Aorta (tissue), 5 donors: Measurements from ENCODE around the gene PDZD8. TPM values are rescaled to one million over a fixed set of nuclear protein-coding genes. Genes with fewer than 3 reads are reported as not detected.

Experiments used
- ATAC-seq: fragments of 200-7000 bp; cut with Tn5 transposase; one replicate; pipeline ENCODE4 v1.9.1; 2022; ENCODE audit warnings: moderate library complexity; ENCODE audit not compliant: low FRiP score
- DNase-seq, 2 donors: peaks; one replicate each; pipeline ENCODE4 v3.0.0-alpha.2; 2020
- H3K27ac ChIP-seq, 2 donors: one replicate each; pipeline ENCODE4 v1.5.1; 2013; ENCODE audit warnings: low read length in 2 of 2, mild to moderate bottlenecking in 2 of 2, moderate library complexity in 2 of 2, control low read depth in 1 of 2, inconsistent platforms in 1 of 2, low read depth in 1 of 2
- H3K27me3 ChIP-seq, 2 donors: one replicate each; pipeline ENCODE4 v1.6.1; 2013; ENCODE audit warnings: control low read depth in 1 of 2, low read length in 1 of 2, mild to moderate bottlenecking in 1 of 2, moderate library complexity in 1 of 2; ENCODE audit not compliant: insufficient read depth in 2 of 2, control insufficient read depth in 1 of 2
- H3K36me3 ChIP-seq, 2 donors: one replicate each; pipeline ENCODE4 v1.6.1; 2013; ENCODE audit warnings: control low read depth in 1 of 2, low read length in 1 of 2, mild to moderate bottlenecking in 1 of 2; ENCODE audit not compliant: insufficient read depth in 2 of 2, control insufficient read depth in 1 of 2
- H3K4me1 ChIP-seq, 2 donors: one replicate each; pipeline ENCODE4 v1.6.1; 2013; ENCODE audit warnings: low read length in 2 of 2, control low read depth in 1 of 2, mild to moderate bottlenecking in 1 of 2, moderate library complexity in 1 of 2; ENCODE audit not compliant: insufficient read depth in 2 of 2, control insufficient read depth in 1 of 2
- H3K4me3 ChIP-seq, 2 donors: one replicate each; pipeline ENCODE4 v1.5.1; 2013; ENCODE audit warnings: low read length in 2 of 2, control low read depth in 1 of 2, mild to moderate bottlenecking in 1 of 2
- H3K9me3 ChIP-seq: one replicate; pipeline ENCODE4 v1.6.1; 2013; ENCODE audit warnings: mild to moderate bottlenecking, low read length; ENCODE audit not compliant: control insufficient read depth
- WGBS, 2 donors: extraction: QIAGEN DNeasy Blood & Tissue Kit; methylation state at CpG; one replicate each; pipeline ENCODE4 v1.1.7; 2013; 5-methylcytosine and 5-hydroxymethylcytosine counted together
- intact Hi-C, 2 donors: fragments of 100-400 bp; cut with DNase I; formaldehyde crosslinking; loops; one replicate each; pipeline versions ENCODE4 v1.14.2 to v1.15.0; 2022
- polyA plus RNA-seq, 2 donors: library from polyadenylated mRNA; stranded (reverse); fragments of 200-250 nt; gene quantifications; one replicate each; pipeline ENCODE4 v1.2.3, GENCODE V29; 2013
- total RNA-seq, 2 donors: library from RNA; stranded (reverse); fragmentation: NEBNext Ultra II Directional; extraction: Animal tissue kit (Norgen Biotek cat#: 25700); gene quantifications; one replicate each; pipeline ENCODE4 v1.2.1, GENCODE V29; 2021
- donor health status: healthy with polysubstance abuse.
- donor health status: Bipolar disorder and iron deficiency.
- donor health status: DM: no; HTN: no; CAD: no.
- donor health status: DM: no; HTN: no; CAD: no.
- donor health status: DM: yes; HTN: yes; CAD: no.

Gene PDZD8
- total and polyA plus RNA-seq, 4 donors: 4.5 to 36.0 (median 20.4) TPM

GRCh38 chr10:117327262-117327661 lies 48.0 kb downstream of the PDZD8 start:
- DNase-seq (no peak), ATAC-seq (no peak)
- peaks cover 0 to 3% of the 10 kb centered on the region in 2 donors for H3K36me3 ChIP-seq
- no peak overlapping the region for H3K27ac ChIP-seq
- no peaks in the 10 kb centered on the region for H3K9me3 ChIP-seq
- peaks cover 2% of the 10 kb centered on the region in 2 donors for H3K4me1 ChIP-seq
- intact Hi-C loops: no loop called here
- no peaks in the 10 kb centered on the region for H3K27me3 ChIP-seq
- H3K4me3 ChIP-seq: no peak overlapping the region

- Histone ChIP-seq H3K27ac (no peak overlapping the region), H3K9me3 (no peaks in the 10 kb centered on the region), H3K36me3 (no peaks in the 10 kb centered on the region), H3K27me3 (no peaks in the 10 kb centered on the region), H3K4me1 (peaks cover 2% of the 10 kb centered on the region in 2 donors), H3K4me3 (no peak overlapping the region)
- intact Hi-C loops: no loop called here
- 97% methylated on average over 2 of the region's 2 CpGs for WGBS, 2 donors
- DNase-seq (no peak), ATAC-seq (no peak)
Measured at GRCh38 chr10:117324367-117324766, 50.9 kb downstream of the PDZD8 start.

GRCh38 chr10:117322260-117322659 lies 53.0 kb downstream of the PDZD8 start:
- 72 to 76% methylated on average over 4 of the region's 4 CpGs for WGBS, 2 donors
- ATAC-seq (no peak), DNase-seq (no peak)
- Histone ChIP-seq H3K9me3 (no peaks in the 10 kb centered on the region), H3K27ac (no peak overlapping the region), H3K4me1 (peaks cover 0 to 2% of the 10 kb centered on the region in 2 donors), H3K27me3 (no peaks in the 10 kb centered on the region), H3K4me3 (no peak overlapping the region), H3K36me3 (no peaks in the 10 kb centered on the region)
- intact Hi-C loops: no loop called here

- ATAC-seq (no peak), DNase-seq (no peak)
- intact Hi-C loops: no loop called here
- WGBS, 2 donors: 89% methylated on average over 1 of the region's 1 CpG
- Histone ChIP-seq H3K27me3 (no peaks in the 10 kb centered on the region), H3K4me1 (no peaks in the 10 kb centered on the region), H3K4me3 (no peak overlapping the region), H3K36me3 (no peaks in the 10 kb centered on the region), H3K9me3 (no peaks in the 10 kb centered on the region), H3K27ac (no peak overlapping the region)
Measured at GRCh38 chr10:117320050-117320665, 55.1 kb downstream of the PDZD8 start.

GRCh38 chr10:117318909-117319308 lies 56.3 kb downstream of the PDZD8 start:
- Histone ChIP-seq H3K9me3 (no peaks in the 10 kb centered on the region), H3K4me1 (no peaks in the 10 kb centered on the region), H3K36me3 (no peaks in the 10 kb centered on the region), H3K27ac (no peak overlapping the region), H3K4me3 (no peak overlapping the region), H3K27me3 (no peaks in the 10 kb centered on the region)
- intact Hi-C loops: no loop called here
- no peak for DNase-seq
- ATAC-seq: no peak

GRCh38 chr10:117316701-117317100 lies 58.5 kb downstream of the PDZD8 start:
- 94 to 95% methylated on average over 2 of the region's 2 CpGs for WGBS, 2 donors

GRCh38 chr10:117313641-117314040 lies 61.6 kb downstream of the PDZD8 start:
- ATAC-seq: no peak
- Histone ChIP-seq H3K27ac (no peak overlapping the region), H3K4me1 (no peaks in the 10 kb centered on the region), H3K4me3 (no peak overlapping the region), H3K36me3 (peaks cover 0 to 3% of the 10 kb centered on the region in 2 donors), H3K9me3 (no peaks in the 10 kb centered on the region), H3K27me3 (no peaks in the 10 kb centered on the region)
- 98 to 100% methylated on average over 1 of the region's 1 CpG for WGBS, 2 donors
- intact Hi-C loops: loop anchor here in 1 of 2 donors (2.0 kb wide), 1 partner anchor 35 kb away; no protein-coding TSS in a partner anchor
- DNase-seq: no peak

More at GRCh38 chr10:117316701-117317100, 58.5 kb downstream of the PDZD8 start:
- intact Hi-C loops: no loop called here
- no peak for ATAC-seq
- H3K36me3 ChIP-seq: peaks cover 0 to 3% of the 10 kb centered on the region in 2 donors
- no peak overlapping the region for H3K4me3 ChIP-seq
- no peaks in the 10 kb centered on the region for H3K4me1 ChIP-seq
- no peak overlapping the region for H3K27ac ChIP-seq
- no peak for DNase-seq
- H3K27me3 ChIP-seq: no peaks in the 10 kb centered on the region
- H3K9me3 ChIP-seq: no peaks in the 10 kb centered on the region

GRCh38 chr10:117312430-117312829 lies 62.8 kb downstream of the PDZD8 start:
- H3K9me3 ChIP-seq: no peaks in the 10 kb centered on the region
- peaks cover 0 to 3% of the 10 kb centered on the region in 2 donors for H3K36me3 ChIP-seq
- intact Hi-C loops: loop anchor here in 1 of 2 donors (2.0 kb wide), 1 partner anchor 36 kb away; no protein-coding TSS in a partner anchor
- H3K4me1 ChIP-seq: no peaks in the 10 kb centered on the region
- no peaks in the 10 kb centered on the region for H3K27me3 ChIP-seq
- 96 to 99% methylated on average over 4 of the region's 4 CpGs for WGBS, 2 donors
- DNase-seq (no peak), ATAC-seq (no peak)
- no peak overlapping the region for H3K27ac ChIP-seq
- H3K4me3 ChIP-seq: no peak overlapping the region

GRCh38 chr10:117311261-117311660 lies 64.0 kb downstream of the PDZD8 start:
- no peaks in the 10 kb centered on the region for H3K4me1 ChIP-seq
- no peaks in the 10 kb centered on the region for H3K27me3 ChIP-seq
- no peak for DNase-seq
- 97% methylated on average over 5 of the region's 5 CpGs for WGBS, 2 donors
- intact Hi-C loops: no loop called here
- H3K36me3 ChIP-seq: peaks cover 0 to 3% of the 10 kb centered on the region in 2 donors
- H3K4me3 ChIP-seq: no peak overlapping the region
- no peak for ATAC-seq
- no peak overlapping the region for H3K27ac ChIP-seq
- H3K9me3 ChIP-seq: no peaks in the 10 kb centered on the region
